Stimulated activated CD8-positive, alpha-beta memory T cell treated with anti-CD3 and anti-CD28 coated beads, Interleukin-15, amount 100 ng/mL, for 48 hours (primary cell): ENCODE results near the gene RBM47.
"Not testable (repeated sequence)": the region's sequence is repeated elsewhere in the genome, so short reads cannot be mapped to it uniquely, and the experiment has no call there.

Experiments used
- DNase-seq, 2 donors: peaks; one replicate each; pipeline ENCODE4 v3.0.0-alpha.2; 2020; ENCODE audit warnings: low read depth in 2 of 2

The RBM47 gene

GRCh38 chr4:40530961-40531635 is 98.6 kb downstream of the RBM47 start:
- DNase-seq: no peak

GRCh38 chr4:40526741-40527140 is 102.9 kb downstream of the RBM47 start:
- DNase-seq: no peak

GRCh38 chr4:40525752-40526598 is 103.7 kb downstream of the RBM47 start:
- DNase-seq: no peak

- no peak for DNase-seq
Observed at GRCh38 chr4:40524366-40525041, 105.2 kb downstream of the RBM47 start.

- DNase-seq: no peak
Observed at GRCh38 chr4:40523581-40523980, 106.1 kb downstream of the RBM47 start.

GRCh38 chr4:40521957-40522356 is 107.7 kb downstream of the RBM47 start:
- DNase-seq: no peak

- no peak for DNase-seq
Observed at GRCh38 chr4:40520533-40520932, 109.1 kb downstream of the RBM47 start.

GRCh38 chr4:40517081-40517480 is 112.6 kb downstream of the RBM47 start:
- DNase-seq: not testable (repeated sequence)

GRCh38 chr4:40516651-40517050 is 113.0 kb downstream of the RBM47 start:
- no peak for DNase-seq

GRCh38 chr4:40515398-40516293 is 114.0 kb downstream of the RBM47 start:
- no peak for DNase-seq

GRCh38 chr4:40515037-40515397 is 114.6 kb downstream of the RBM47 start:
- no peak for DNase-seq

- no peak for DNase-seq
Observed at GRCh38 chr4:40514497-40514951, 115.1 kb downstream of the RBM47 start.

- DNase-seq: no peak
Observed at GRCh38 chr4:40511036-40511614, 118.5 kb downstream of the RBM47 start.

GRCh38 chr4:40507977-40508376 is 121.7 kb downstream of the RBM47 start:
- DNase-seq: no peak

- DNase-seq: no peak
Observed at GRCh38 chr4:40506492-40506891, 123.2 kb downstream of the RBM47 start.

GRCh38 chr4:40506066-40506465 is 123.6 kb downstream of the RBM47 start:
- no peak for DNase-seq

- no peak for DNase-seq
Observed at GRCh38 chr4:40502934-40503333, 126.7 kb downstream of the RBM47 start.

GRCh38 chr4:40502220-40502619 is 127.4 kb downstream of the RBM47 start:
- no peak for DNase-seq

GRCh38 chr4:40500781-40501180 is 128.9 kb downstream of the RBM47 start:
- no peak for DNase-seq

- DNase-seq: no peak
Observed at GRCh38 chr4:40493160-40493559, 136.5 kb downstream of the RBM47 start.

- DNase-seq: no peak
Observed at GRCh38 chr4:40492691-40493090, 137.0 kb downstream of the RBM47 start.
